Adrenal gland (tissue), 12 donors: ENCODE measurements around the gene CENPL. TPM values are rescaled to one million over a fixed set of nuclear protein-coding genes. Genes with fewer than 3 reads are reported as not detected.

Experiments
- DNase-seq, 7 donors: peaks; one replicate each; pipeline ENCODE4 v3.0.0-alpha.2; 2019 to 2020
- H3K27ac ChIP-seq, 5 donors: fragments of 200-600 bp; sonication (generic) in 4 of 5; 1 replicate in 3 of 5; 2 replicates in 2 of 5; pipeline versions ENCODE4 v1.5.1 to v1.8.0; 2016 to 2020; ENCODE audit warnings: mild to moderate bottlenecking in 1 of 5
- H3K27me3 ChIP-seq: fragments of 200-600 bp; 2 replicates; pipeline ENCODE4 v1.8.0; 2021
- H3K36me3 ChIP-seq, 2 donors: fragments of 200-600 bp; replicated peaks in 1 of 2; 1 replicate in 1 of 2; 2 replicates in 1 of 2; pipeline versions ENCODE4 v1.5.1 to v1.8.0; 2018 to 2022
- H3K4me1 ChIP-seq, 2 donors: fragments of 200-600 bp; replicated peaks in 1 of 2; 1 replicate in 1 of 2; 2 replicates in 1 of 2; pipeline versions ENCODE4 v1.5.1 to v1.8.0; 2018 to 2021
- H3K4me3 ChIP-seq, 4 donors: fragments of 200-600 bp; sonication (generic) in 3 of 4; one replicate each; pipeline ENCODE4 v1.5.1; 2016 to 2018
- H3K9me3 ChIP-seq, 3 donors: fragments of 200-600 bp; sonication (generic) in 1 of 3; replicated peaks in 1 of 3; 1 replicate in 2 of 3; 2 replicates in 1 of 3; pipeline versions ENCODE4 v1.5.1 to v1.8.0; 2016 to 2021
- CTCF ChIP-seq, 6 experiments: fragments of 450-650 bp in 4 of 6; fragments of 200-600 bp in 2 of 6; sonication (generic) in 1 of 6; IDR thresholded peaks; 1 replicate in 5 of 6; 2 replicates in 1 of 6; pipeline versions ENCODE4 v1.5.1 to v1.8.0; 2016 to 2021; ENCODE audit warnings: antibody characterized with exemption in 6 of 6, mild to moderate bottlenecking in 2 of 6, moderate library complexity in 1 of 6
- POLR2A ChIP-seq, 2 donors: fragments of 450-650 bp; IDR thresholded peaks; one replicate each; pipeline ENCODE4 v1.6.1; 2017; ENCODE audit warnings: antibody characterized with exemption in 2 of 2, mild to moderate bottlenecking in 2 of 2, moderate library complexity in 1 of 2
- WGBS, 4 donors: extraction: QIAGEN DNeasy Blood & Tissue Kit in 2 of 4; methylation state at CpG; one replicate each; pipeline versions ENCODE4 v1.1.5 to v1.1.7; 2013 to 2017; 5-methylcytosine and 5-hydroxymethylcytosine counted together
- intact Hi-C, 2 donors: fragments of 100-400 bp; cut with DNase I; formaldehyde crosslinking; loops; one replicate each; pipeline versions ENCODE4 v1.14.1 to v1.15.0; 2022 to 2023
- polyA plus RNA-seq, 3 donors: library from polyadenylated mRNA; stranded (reverse); fragments of 200-250 nt in 2 of 3; fragments of 350-450 nt in 1 of 3; fragmentation: Illumina TruSeq in 1 of 3; extraction: RNeasy Lipid Tissue Mini Kit (QIAGEN cat#74804) in 1 of 3; gene quantifications; one replicate each; pipeline ENCODE4 v1.2.3, GENCODE V29; 2013 to 2014
- total RNA-seq, 9 donors: library from RNA; depleted of rRNA in 4 of 9; stranded (reverse); fragments of >200 nt in 4 of 9; fragments of 120-200 nt in 1 of 9; fragmentation: NEBNext Ultra II Directional in 1 of 9; extraction: Animal tissue kit (Norgen Biotek cat#: 25700) in 1 of 9; gene quantifications; one replicate each; pipeline versions ENCODE4 v1.1.0 to v1.2.4, GENCODE V29; 2013 to 2023
- donor health status: healthy with polysubstance abuse.
- donor health status: Bipolar disorder and iron deficiency.
- donor health status: DM: yes; HTN: yes; CAD: no.
- donor health status: DM: no; HTN: no; CAD: no.
- donor health status: DM: no; HTN: no; CAD: no.
- donor health status: DM: yes; HTN: yes; CAD: no.

The CENPL gene
- total and polyA plus RNA-seq, 12 donors: 0.94 to 63.3 (median 5.4) TPM

- intact Hi-C loops: no loop called here
- Histone ChIP-seq H3K4me1 (no peaks in the 10 kb centered on the region), H3K36me3 (peaks cover 0 to 32% of the 10 kb centered on the region in 2 donors), H3K27ac (no peak overlapping the region), H3K27me3 (no peaks in the 10 kb centered on the region), H3K4me3 (no peak overlapping the region), H3K9me3 (no peaks in the 10 kb centered on the region)
- TF ChIP-seq POLR2A (IDR thresholded peaks at IDR 0.05): no peak
- DNase-seq: no peak
- WGBS, 4 donors: 76 to 90% (median 81%) methylated on average over 4 of the region's 4 CpGs
Measured at GRCh38 chr1:173857363-173857917, 32.8 kb upstream of the CENPL start.

- Histone ChIP-seq H3K27me3 (no peaks in the 10 kb centered on the region), H3K4me1 (no peaks in the 10 kb centered on the region), H3K36me3 (peaks cover 0 to 32% of the 10 kb centered on the region in 2 donors), H3K27ac (no peak overlapping the region), H3K4me3 (no peak overlapping the region), H3K9me3 (no peaks in the 10 kb centered on the region)
- no peak for DNase-seq
- 88 to 95% (median 93%) methylated on average over 2 of the region's 2 CpGs for WGBS, 4 donors
- intact Hi-C loops: no loop called here
- no peak for TF ChIP-seq CTCF (IDR thresholded peaks at IDR 0.05)
- no peak for TF ChIP-seq POLR2A (IDR thresholded peaks at IDR 0.05)
Measured at GRCh38 chr1:173856903-173857302, 32.2 kb upstream of the CENPL start.

DNA sequence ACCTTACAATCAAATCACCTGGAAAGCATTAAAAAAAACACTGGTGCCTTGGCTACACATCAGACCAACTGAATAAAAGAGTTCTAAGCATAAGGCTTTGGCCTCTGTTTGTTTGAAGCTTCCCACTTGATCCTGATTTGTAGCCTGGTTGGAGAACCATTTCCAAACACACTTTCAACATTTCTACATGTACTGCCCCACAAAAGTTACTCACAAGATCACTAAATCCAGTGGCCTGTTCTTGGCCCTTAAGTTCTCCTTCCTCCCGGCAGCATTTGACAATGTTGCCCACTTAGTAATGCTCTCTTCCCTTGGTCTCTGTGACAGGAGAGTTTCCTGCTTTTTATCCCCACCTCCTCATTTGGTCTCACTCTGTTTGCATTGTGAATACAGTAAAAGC is 31.3 kb upstream of the CENPL start:
- intact Hi-C loops: no loop called here
- Histone ChIP-seq H3K4me3 (no peak overlapping the region), H3K4me1 (no peaks in the 10 kb centered on the region), H3K27me3 (no peaks in the 10 kb centered on the region), H3K27ac (no peak overlapping the region), H3K9me3 (no peaks in the 10 kb centered on the region), H3K36me3 (peaks cover 0 to 32% of the 10 kb centered on the region in 2 donors)
- WGBS, 4 donors: 75 to 97% (median 86%) methylated on average over 1 of the region's 1 CpG
- DNase-seq: no peak
- no peak for TF ChIP-seq POLR2A (IDR thresholded peaks at IDR 0.05)
- no peak for TF ChIP-seq CTCF (IDR thresholded peaks at IDR 0.05)

DNA sequence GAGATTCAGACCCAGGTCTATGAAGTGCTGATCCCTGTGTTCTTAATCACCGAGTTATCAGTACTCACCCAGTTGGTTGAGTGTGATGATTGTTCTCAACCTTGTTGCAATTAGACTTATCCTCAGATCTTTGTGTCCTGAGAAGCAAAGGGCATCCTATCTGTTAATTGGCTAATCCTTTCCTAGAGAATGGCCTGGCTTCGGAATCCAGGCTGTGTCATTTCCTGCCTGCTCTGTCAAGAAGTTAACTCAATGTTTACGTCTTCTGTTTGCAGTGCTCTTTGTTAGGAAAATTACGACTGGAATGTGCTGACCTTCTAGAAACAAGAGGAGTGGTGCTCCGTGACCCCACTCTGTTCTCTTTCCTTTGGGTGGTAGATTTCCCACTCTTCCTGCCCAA is 28.4 kb upstream of the CENPL start:
- TF ChIP-seq POLR2A (IDR thresholded peaks at IDR 0.05) (no peak), CTCF (IDR thresholded peaks at IDR 0.05) (no peak)
- WGBS, 4 donors: 54 to 86% (median 64%) methylated on average over 5 of the region's 5 CpGs
- Histone ChIP-seq H3K9me3 (no peaks in the 10 kb centered on the region), H3K36me3 (peaks cover 0 to 28% of the 10 kb centered on the region in 2 donors), H3K27me3 (no peaks in the 10 kb centered on the region), H3K4me3 (no peak overlapping the region), H3K4me1 (no peaks in the 10 kb centered on the region), H3K27ac (peak overlapping the region in 2 of 5 donors; percentile 43 to 66)
- peak in 1 of 7 donors; percentile 18 for DNase-seq
- intact Hi-C loops: no loop called here

DNA sequence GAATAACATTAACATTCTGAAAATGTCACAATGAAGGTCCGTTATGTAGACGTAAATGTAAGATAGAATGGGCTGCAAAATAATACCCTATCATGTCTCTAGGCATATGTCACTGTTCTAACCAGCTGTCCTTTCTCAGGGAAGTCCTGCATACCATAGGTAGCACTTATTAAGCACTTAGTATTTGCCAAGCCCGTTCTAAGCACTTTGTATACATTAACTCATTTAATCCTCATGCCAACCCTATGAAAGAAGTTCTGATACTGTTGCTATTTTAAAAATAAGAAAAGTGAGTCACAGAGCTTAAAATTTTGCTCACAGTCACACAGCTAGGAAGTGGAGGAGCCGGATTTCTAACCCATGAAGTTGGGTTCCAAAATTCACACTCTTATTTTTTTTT is 27.4 kb upstream of the CENPL start:
- Histone ChIP-seq H3K27ac (no peak overlapping the region), H3K36me3 (peaks cover 0 to 19% of the 10 kb centered on the region in 2 donors), H3K4me1 (no peaks in the 10 kb centered on the region), H3K9me3 (no peaks in the 10 kb centered on the region), H3K4me3 (no peak overlapping the region), H3K27me3 (no peaks in the 10 kb centered on the region)
- intact Hi-C loops: no loop called here
- no peak for TF ChIP-seq CTCF (IDR thresholded peaks at IDR 0.05)
- TF ChIP-seq POLR2A (IDR thresholded peaks at IDR 0.05): no peak
- WGBS, 4 donors: 94 to 95% (median 95%) methylated on average over 4 of the region's 4 CpGs
- DNase-seq: no peak
